Choroid plexus epithelial cell (primary cell): ENCODE results near the gene PCDH10.

Experiments used
- DNase-seq: peaks from one replicate; pipeline ENCODE4 v3.0.0-alpha.2; 2010; ENCODE audit warnings: low read depth
- H3K4me3 ChIP-seq: 2 replicates; pipeline ENCODE4 v1.5.1; 2011; ENCODE audit warnings: low read depth, mild to moderate bottlenecking, control low read depth, low read length, moderate library complexity
- TF ChIP-seq, protein P1 (sequence below): conservative IDR thresholded peaks from 2 replicates; pipeline ENCODE4 v1.5.1; 2011; ENCODE audit warnings: low read depth, mild to moderate bottlenecking, control low read depth, inconsistent platforms, low read length, moderate library complexity

Gene PCDH10

DNA sequence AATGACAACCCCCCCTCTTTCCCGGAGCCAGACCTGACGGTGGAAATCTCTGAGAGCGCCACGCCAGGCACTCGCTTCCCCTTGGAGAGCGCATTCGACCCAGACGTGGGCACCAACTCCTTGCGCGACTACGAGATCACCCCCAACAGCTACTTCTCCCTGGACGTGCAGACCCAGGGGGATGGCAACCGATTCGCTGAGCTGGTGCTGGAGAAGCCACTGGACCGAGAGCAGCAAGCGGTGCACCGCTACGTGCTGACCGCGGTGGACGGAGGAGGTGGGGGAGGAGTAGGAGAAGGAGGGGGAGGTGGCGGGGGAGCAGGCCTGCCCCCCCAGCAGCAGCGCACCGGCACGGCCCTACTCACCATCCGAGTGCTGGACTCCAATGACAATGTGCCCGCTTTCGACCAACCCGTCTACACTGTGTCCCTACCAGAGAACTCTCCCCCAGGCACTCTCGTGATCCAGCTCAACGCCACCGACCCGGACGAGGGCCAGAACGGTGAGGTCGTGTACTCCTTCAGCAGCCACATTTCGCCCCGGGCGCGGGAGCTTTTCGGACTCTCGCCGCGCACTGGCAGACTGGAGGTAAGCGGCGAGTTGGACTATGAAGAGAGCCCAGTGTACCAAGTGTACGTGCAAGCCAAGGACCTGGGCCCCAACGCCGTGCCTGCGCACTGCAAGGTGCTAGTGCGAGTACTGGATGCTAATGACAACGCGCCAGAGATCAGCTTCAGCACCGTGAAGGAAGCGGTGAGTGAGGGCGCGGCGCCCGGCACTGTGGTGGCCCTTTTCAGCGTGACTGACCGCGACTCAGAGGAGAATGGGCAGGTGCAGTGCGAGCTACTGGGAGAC lies 1.6 kb downstream of the PCDH10 start:
- peak; percentile 14 for DNase-seq
- peak overlapping the region; percentile 64 for H3K4me3 ChIP-seq
- TF ChIP-seq, protein P1, sequence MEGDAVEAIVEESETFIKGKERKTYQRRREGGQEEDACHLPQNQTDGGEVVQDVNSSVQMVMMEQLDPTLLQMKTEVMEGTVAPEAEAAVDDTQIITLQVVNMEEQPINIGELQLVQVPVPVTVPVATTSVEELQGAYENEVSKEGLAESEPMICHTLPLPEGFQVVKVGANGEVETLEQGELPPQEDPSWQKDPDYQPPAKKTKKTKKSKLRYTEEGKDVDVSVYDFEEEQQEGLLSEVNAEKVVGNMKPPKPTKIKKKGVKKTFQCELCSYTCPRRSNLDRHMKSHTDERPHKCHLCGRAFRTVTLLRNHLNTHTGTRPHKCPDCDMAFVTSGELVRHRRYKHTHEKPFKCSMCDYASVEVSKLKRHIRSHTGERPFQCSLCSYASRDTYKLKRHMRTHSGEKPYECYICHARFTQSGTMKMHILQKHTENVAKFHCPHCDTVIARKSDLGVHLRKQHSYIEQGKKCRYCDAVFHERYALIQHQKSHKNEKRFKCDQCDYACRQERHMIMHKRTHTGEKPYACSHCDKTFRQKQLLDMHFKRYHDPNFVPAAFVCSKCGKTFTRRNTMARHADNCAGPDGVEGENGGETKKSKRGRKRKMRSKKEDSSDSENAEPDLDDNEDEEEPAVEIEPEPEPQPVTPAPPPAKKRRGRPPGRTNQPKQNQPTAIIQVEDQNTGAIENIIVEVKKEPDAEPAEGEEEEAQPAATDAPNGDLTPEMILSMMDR: no peak

DNA sequence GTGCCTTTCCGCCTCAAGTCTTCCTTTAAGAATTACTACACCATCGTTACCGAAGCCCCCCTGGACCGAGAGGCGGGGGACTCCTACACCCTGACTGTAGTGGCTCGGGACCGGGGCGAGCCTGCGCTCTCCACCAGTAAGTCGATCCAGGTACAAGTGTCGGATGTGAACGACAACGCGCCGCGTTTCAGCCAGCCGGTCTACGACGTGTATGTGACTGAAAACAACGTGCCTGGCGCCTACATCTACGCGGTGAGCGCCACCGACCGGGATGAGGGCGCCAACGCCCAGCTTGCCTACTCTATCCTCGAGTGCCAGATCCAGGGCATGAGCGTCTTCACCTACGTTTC lies 2.2 kb downstream of the PCDH10 start:
- DNase-seq: peak; percentile 8
- H3K4me3 ChIP-seq: peak overlapping the region; percentile 64
- TF ChIP-seq, protein P1: no peak

DNA sequence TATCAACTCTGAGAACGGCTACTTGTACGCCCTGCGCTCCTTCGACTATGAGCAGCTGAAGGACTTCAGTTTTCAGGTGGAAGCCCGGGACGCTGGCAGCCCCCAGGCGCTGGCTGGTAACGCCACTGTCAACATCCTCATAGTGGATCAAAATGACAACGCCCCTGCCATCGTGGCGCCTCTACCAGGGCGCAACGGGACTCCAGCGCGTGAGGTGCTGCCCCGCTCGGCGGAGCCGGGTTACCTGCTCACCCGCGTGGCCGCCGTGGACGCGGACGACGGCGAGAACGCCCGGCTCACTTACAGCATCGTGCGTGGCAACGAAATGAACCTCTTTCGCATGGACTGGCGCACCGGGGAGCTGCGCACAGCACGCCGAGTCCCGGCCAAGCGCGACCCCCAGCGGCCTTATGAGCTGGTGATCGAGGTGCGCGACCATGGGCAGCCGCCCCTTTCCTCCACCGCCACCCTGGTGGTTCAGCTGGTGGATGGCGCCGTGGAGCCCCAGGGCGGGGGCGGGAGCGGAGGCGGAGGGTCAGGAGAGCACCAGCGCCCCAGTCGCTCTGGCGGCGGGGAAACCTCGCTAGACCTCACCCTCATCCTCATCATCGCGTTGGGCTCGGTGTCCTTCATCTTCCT lies 2.7 kb downstream of the PCDH10 start:
- peak; percentile 15 for DNase-seq
- H3K4me3 ChIP-seq: peak overlapping the region; percentile 64
- TF ChIP-seq, protein P1: peak; percentile 15

DNA sequence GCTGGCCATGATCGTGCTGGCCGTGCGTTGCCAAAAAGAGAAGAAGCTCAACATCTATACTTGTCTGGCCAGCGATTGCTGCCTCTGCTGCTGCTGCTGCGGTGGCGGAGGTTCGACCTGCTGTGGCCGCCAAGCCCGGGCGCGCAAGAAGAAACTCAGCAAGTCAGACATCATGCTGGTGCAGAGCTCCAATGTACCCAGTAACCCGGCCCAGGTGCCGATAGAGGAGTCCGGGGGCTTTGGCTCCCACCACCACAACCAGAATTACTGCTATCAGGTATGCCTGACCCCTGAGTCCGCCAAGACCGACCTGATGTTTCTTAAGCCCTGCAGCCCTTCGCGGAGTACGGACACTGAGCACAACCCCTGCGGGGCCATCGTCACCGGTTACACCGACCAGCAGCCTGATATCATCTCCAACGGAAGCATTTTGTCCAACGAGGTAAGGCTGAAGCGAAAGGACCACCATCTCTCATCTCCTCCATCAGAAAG lies 3.3 kb downstream of the PCDH10 start:
- peak; percentile 27 for DNase-seq
- TF ChIP-seq, protein P1: no peak
- peak overlapping the region; percentile 64 for H3K4me3 ChIP-seq

DNA sequence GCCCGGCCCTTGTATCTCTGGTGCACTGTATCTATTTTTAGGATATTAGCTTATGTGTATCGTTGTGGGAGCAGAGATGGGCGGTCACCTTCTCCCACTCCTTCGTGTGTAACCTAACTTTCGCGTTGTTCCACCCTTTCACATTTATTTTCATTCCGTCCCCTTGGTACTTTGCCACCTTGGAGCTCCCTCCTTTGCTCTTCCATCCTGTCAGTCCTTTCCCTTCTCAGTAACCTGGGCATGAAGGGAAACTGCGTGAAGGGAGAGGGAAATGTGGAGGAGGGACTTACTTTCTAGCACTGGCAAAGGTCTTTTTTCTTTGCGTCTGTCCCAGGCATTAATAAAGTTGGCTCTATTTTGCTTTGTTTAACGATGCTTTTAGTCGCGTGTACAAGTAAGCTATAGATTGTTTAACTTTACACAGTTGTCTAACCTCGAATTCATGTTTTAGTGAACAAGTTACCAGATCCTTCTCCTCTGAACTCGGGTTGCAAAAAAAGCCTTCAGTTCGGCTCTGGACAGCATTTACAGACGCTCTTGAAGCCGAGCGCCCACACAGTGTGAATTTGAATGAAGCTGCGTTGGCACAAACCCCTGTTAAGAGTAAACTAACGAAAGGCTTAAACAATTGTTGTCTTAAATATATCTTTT lies 3.9 kb downstream of the PCDH10 start:
- H3K4me3 ChIP-seq: peak overlapping the region; percentile 64
- TF ChIP-seq, protein P1: no peak
- DNase-seq: peak; percentile 14

DNA sequence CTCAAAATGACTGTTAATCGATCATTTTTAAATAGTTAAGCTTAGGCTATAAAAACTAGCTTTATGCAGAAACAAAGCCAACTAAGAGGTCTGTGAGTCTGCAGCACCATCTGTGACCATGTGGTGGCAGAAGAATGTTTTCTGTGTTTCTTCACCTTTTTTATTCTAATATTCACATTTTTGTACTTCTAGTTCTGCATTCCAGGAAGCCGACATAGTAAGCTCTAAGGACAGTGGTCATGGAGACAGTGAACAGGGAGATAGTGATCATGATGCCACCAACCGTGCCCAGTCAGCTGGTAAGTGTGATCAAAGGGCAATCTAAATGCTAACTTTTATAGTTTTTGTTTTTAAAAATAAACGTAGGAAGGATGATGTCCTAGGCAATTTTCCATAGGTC lies 5.6 kb downstream of the PCDH10 start:
- DNase-seq: peak; percentile 79
- H3K4me3 ChIP-seq: no peak overlapping the region
- TF ChIP-seq, protein P1: peak; percentile 85
